ENCODE results near the gene MTHFD1L. TPM values are rescaled to one million over a fixed set of nuclear protein-coding genes. Genes with fewer than 3 reads are reported as not detected.

The MTHFD1L gene
- total and polyA plus RNA-seq, 2 of the 4 experiments (the other 2 are of a cell fraction) = 43.5 to 53.2 TPM

DNA sequence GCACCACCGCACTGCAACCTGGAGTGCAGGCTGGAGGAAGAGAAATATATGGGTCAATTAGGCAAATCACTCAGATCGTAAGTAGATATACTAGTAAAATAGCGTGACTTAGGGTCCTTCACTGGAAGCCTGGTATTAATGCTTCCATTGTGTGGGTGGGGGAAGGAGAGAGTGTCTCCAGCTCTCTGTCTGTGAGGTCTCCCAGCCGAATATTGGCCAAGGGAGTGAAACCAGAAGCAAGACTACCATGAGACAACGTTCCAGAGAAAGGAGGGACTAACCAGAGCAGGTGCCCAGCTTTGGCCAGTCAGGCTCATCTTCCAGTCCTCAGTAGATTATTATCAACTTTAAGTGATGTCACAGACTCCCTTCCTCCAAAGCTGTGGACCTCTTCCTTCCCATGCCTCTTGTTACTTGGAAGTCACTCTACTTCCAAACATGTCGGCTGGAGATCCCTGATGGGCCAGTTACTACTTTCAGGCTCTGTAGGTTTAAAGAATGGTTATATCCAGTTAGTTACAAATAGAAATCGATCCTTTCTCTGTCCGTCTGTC is 28.8 kb downstream of the MTHFD1L start:
- Histone ChIP-seq H2AK5ac (ENCODE audit: low read depth, low read length) (no peak overlapping the region), H4K20me1 (ENCODE audit: insufficient read depth, low read length) (peaks cover 7% of the 10 kb centered on the region), H4K91ac (ENCODE audit: insufficient read depth, low read depth, low read length) (peak overlapping the region; percentile 42), H4K5ac (ENCODE audit: low read depth, low read length) (no peak overlapping the region), H3K36me3 (ENCODE audit: control insufficient read depth, insufficient read depth, low read length) (peaks cover 45% of the 10 kb centered on the region), H3K9me1 (ENCODE audit: insufficient read depth, low read length) (peaks cover 7% of the 10 kb centered on the region; the same call in 1 of the 2 replicates), H3K9ac (ENCODE audit: low read depth, low read length) (no peak overlapping the region), H2BK5ac (ENCODE audit: low read depth, low read length, poor library complexity, severe bottlenecking) (peak overlapping the region; percentile 6), H3K14ac (replicated peaks; ENCODE audit: low read depth, low read length) (0 out of 2 replicates have a peak overlapping the region, but pooled peaks have one; percentile 23), H3K4me1 (ENCODE audit: control insufficient read depth, insufficient read depth, low read length) (peaks cover 15% of the 10 kb centered on the region), H2AK9ac (replicated peaks; ENCODE audit: low read depth, low read length, poor library complexity) (no peak overlapping the region), H3K56ac (ENCODE audit: extremely low read depth, insufficient read depth, low read length) (no peak overlapping the region), H3K79me1 (ENCODE audit: low read depth in 1 of 2, low read length in 2 of 2) (peaks cover 49 to 67% of the 10 kb centered on the region in 2 experiments), H3K4me3 (ENCODE audit: insufficient read depth, low read depth, low read length) (no peak overlapping the region), H3K9me3 (ENCODE audit: control insufficient read depth, insufficient read depth, low read length) (no peaks in the 10 kb centered on the region), H2BK20ac (ENCODE audit: low read depth, low read length) (peak overlapping the region; percentile 4; the same call in 1 of the 2 replicates), H3K27ac (ENCODE audit: insufficient read depth, low read length) (no peak overlapping the region), H3K4ac (ENCODE audit: low read depth, low read length) (no peak overlapping the region), H3K4me2 (ENCODE audit: low read depth, low read length) (no peak overlapping the region), H4K8ac (ENCODE audit: low read depth in 2 of 2, low read length in 2 of 2) (no peak overlapping the region), H2BK120ac (ENCODE audit: low read depth, low read length) (no peak overlapping the region), H3K18ac (ENCODE audit: low read depth, low read length) (0 out of 2 replicates have a peak overlapping the region, but pooled peaks have one; percentile 6), H3K23ac (ENCODE audit: low read depth, low read length) (0 out of 2 replicates have a peak overlapping the region, but pooled peaks have one; percentile 11), H2BK15ac (ENCODE audit: low read depth, low read length) (no peak overlapping the region), H3K27me3 (ENCODE audit: control insufficient read depth, insufficient read depth, low read length) (no peaks in the 10 kb centered on the region), H2AFZ (replicated peaks; ENCODE audit: low read length, poor library complexity) (no peak overlapping the region)
- dilution Hi-C loops (cut with HindIII; ENCODE audit: low sequenced_read_pairs, unreplicated experiment) (no loop called here), in situ Hi-C loops (cut with MboI; ENCODE audit: low sequenced_read_pairs) (loop anchor here (5.0 kb wide), 1 partner anchor 438 kb away; no protein-coding TSS in a partner anchor), intact Hi-C loops (cut with micrococcal nuclease) (loop anchor here (5.0 to 10.0 kb wide), 3 partner anchors 118 to 498 kb away; partner anchors contain the start of gene ZBTB2)
- CTCF ChIA-PET = interaction anchor here (2.5 kb wide), 1 partner anchor 430 kb away, joined by 11 read pairs; no protein-coding TSS in a partner anchor
- DNase-seq (no peak), ATAC-seq (ENCODE audit: low read depth) (no peak)
- POLR2A ChIA-PET (ENCODE audit: unreplicated experiment) = no interaction called here
- TF ChIP-seq CHD1 (IDR thresholded peaks at IDR 0.05; ENCODE audit: low read depth, low read length) (no peak), POLR2A (IDR thresholded peaks at IDR 0.05; ENCODE audit: low read depth, low read length) (peak; percentile 59)
- 97% methylated on average over 6 of the region's 8 CpGs; no CpG with 5 or more reads in 1 of the 2 experiments for WGBS, 2 experiments (ENCODE audit: extremely low coverage in 2 of 2, insufficient read length in 1 of 2)
- no TSS peak for BruUV-seq (replicated peaks)
